Measurements from ENCODE around the gene TAF3. TPM values are rescaled to one million over a fixed set of nuclear protein-coding genes. Genes with fewer than 3 reads are reported as not detected.

Gene TAF3
- total RNA-seq, 1 donor from 2014 or later, result 4.8 TPM

DNA sequence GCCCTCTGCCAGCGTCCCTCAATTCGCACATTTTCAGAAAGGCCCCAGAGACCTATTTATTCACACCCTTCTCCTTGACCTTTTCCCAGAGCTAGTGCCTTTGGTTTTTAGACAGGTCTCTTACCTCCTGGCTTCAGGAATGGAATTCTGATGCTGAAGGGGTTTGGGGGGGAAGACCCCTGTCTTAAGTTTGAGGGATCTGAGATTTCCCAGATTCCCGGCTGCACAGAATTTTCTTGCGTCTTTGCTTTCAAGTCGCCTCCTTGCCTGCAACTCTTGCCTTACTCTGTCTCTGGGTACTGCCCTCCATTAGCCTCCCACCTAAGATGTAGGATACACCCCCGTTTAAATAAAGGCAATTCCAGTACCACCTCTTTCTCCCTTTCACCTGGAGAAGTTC lies 238.1 kb downstream of the TAF3 start:
- TF ChIP-seq, protein P1, sequence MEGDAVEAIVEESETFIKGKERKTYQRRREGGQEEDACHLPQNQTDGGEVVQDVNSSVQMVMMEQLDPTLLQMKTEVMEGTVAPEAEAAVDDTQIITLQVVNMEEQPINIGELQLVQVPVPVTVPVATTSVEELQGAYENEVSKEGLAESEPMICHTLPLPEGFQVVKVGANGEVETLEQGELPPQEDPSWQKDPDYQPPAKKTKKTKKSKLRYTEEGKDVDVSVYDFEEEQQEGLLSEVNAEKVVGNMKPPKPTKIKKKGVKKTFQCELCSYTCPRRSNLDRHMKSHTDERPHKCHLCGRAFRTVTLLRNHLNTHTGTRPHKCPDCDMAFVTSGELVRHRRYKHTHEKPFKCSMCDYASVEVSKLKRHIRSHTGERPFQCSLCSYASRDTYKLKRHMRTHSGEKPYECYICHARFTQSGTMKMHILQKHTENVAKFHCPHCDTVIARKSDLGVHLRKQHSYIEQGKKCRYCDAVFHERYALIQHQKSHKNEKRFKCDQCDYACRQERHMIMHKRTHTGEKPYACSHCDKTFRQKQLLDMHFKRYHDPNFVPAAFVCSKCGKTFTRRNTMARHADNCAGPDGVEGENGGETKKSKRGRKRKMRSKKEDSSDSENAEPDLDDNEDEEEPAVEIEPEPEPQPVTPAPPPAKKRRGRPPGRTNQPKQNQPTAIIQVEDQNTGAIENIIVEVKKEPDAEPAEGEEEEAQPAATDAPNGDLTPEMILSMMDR (conservative IDR thresholded peaks at IDR 0.05; ENCODE audit: low read depth, low read length), result no peak

DNA sequence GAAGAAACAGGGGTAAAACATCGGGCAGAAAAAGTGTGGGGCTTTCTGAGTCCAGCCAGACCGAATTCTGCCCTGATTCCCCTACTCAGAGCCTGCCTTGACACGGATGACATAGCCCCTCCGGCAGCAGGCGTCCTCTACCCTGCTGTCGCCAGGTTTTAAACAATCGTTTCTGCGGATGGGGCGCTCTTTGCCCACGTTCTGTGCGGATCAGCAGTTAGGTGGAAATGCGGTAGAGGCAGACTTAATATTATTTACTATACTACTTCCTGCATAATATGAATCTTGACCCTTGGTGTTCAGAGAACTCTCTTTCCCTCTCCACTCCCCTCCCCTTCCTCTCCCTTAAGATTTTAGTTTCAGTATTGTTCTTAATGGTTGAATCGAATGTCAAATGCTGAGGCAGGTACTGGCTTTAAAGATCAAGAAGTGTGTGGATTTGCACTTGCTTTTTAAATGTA lies 238.6 kb downstream of the TAF3 start:
- no peak overlapping the region for H3K4me3 ChIP-seq (ENCODE audit: low read depth, low read length)
- no peak for DNase-seq (ENCODE audit: low read depth)
- TF ChIP-seq, protein P1 (conservative IDR thresholded peaks at IDR 0.05; ENCODE audit: low read depth, low read length), result no peak

More for the DNA sequence above, 238.1 kb downstream of the TAF3 start:
- no peak for DNase-seq (ENCODE audit: low read depth)
- no peak overlapping the region for H3K4me3 ChIP-seq (ENCODE audit: low read depth, low read length)

- TF ChIP-seq, protein P1 (conservative IDR thresholded peaks at IDR 0.05; ENCODE audit: low read depth, low read length), result no peak
- H3K4me3 ChIP-seq (ENCODE audit: low read depth, low read length), result no peak overlapping the region
- no peak for DNase-seq (ENCODE audit: low read depth)
These were observed 239.4 kb downstream of the TAF3 start for GRCh38 chr10:8057636-8058273.

DNA sequence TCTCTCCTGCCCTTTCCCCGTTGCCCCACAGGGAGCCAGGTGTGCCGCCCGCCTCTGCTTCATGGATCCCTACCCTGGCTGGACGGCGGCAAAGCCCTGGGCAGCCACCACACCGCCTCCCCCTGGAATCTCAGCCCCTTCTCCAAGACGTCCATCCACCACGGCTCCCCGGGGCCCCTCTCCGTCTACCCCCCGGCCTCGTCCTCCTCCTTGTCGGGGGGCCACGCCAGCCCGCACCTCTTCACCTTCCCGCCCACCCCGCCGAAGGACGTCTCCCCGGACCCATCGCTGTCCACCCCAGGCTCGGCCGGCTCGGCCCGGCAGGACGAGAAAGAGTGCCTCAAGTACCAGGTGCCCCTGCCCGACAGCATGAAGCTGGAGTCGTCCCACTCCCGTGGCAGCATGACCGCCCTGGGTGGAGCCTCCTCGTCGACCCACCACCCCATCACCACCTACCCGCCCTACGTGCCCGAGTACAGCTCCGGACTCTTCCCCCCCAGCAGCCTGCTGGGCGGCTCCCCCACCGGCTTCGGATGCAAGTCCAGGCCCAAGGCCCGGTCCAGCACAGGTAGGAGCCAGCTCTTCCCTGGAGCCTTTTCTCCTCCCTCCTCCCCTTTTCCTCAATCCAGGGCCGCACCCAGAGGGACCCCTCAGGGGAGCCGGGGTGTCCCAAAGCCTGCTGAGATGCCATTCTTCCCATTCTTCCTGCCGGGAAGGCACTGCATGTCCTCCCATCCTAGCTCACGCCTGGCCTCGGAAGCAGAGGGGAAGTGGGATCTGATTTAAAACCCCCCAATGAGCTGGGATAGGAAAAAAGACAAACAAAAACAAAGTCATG lies 240.2 kb downstream of the TAF3 start:
- H3K4me3 ChIP-seq (ENCODE audit: low read depth, low read length), result no peak overlapping the region
- no peak for DNase-seq (ENCODE audit: low read depth)
- TF ChIP-seq, protein P1 (conservative IDR thresholded peaks at IDR 0.05; ENCODE audit: low read depth, low read length), result no peak

- no peak for DNase-seq (ENCODE audit: low read depth)
- TF ChIP-seq, protein P1 (conservative IDR thresholded peaks at IDR 0.05; ENCODE audit: low read depth, low read length), result no peak
- H3K4me3 ChIP-seq (ENCODE audit: low read depth, low read length), result no peak overlapping the region
These were observed 241.1 kb downstream of the TAF3 start for GRCh38 chr10:8059191-8059936.

DNA sequence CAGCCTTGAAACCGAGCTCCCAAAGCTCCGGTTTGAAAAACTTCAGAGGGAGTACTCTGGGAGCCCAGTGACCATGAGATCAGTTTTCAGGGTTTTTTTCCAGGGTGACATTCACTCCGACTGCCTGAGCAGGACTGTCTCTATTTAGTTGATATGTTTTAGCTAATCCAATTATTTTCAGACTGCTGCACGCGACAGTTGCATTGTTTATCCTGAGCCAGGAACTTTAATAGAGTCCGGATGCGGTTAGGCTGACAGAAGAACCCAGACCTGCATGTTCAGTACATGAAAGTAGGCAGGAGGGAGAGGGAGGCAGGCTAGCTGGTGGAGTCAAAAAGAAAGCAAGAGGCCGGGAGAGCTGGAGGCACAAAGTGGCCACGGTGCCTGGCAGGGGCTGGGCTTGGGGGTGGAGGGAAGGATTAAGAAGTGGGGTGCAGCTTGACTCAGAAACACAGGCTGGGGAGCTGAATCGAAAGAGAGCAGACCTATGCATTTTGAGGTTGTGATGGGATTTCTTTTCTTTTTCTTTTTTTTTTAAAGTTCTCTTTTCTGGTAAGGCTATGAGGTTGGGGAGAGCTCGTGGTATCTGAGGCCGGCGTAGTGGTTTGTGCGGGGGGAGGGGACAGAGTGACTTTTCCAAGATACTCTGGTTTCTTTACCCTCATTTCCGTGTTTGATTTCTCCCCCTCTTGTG lies 241.9 kb downstream of the TAF3 start:
- DNase-seq (ENCODE audit: low read depth), result no peak

More for the DNA sequence above, 241.9 kb downstream of the TAF3 start:
- H3K4me3 ChIP-seq (ENCODE audit: low read depth, low read length), result no peak overlapping the region
- TF ChIP-seq, protein P1 (conservative IDR thresholded peaks at IDR 0.05; ENCODE audit: low read depth, low read length), result no peak

Measured in epithelial cell of proximal tubule (primary cell).